HuH-7.5 (cell line): ENCODE results near the gene ENTREP3.
"Not testable (repeated sequence)": the region's sequence is repeated elsewhere in the genome, so short reads cannot be mapped to it uniquely, and the experiment has no call there.

Source experiments
- DNase-seq: peaks from one replicate; pipeline ENCODE4 v3.0.0; 2011; ENCODE audit warnings: low spot score

Gene ENTREP3, protein sequence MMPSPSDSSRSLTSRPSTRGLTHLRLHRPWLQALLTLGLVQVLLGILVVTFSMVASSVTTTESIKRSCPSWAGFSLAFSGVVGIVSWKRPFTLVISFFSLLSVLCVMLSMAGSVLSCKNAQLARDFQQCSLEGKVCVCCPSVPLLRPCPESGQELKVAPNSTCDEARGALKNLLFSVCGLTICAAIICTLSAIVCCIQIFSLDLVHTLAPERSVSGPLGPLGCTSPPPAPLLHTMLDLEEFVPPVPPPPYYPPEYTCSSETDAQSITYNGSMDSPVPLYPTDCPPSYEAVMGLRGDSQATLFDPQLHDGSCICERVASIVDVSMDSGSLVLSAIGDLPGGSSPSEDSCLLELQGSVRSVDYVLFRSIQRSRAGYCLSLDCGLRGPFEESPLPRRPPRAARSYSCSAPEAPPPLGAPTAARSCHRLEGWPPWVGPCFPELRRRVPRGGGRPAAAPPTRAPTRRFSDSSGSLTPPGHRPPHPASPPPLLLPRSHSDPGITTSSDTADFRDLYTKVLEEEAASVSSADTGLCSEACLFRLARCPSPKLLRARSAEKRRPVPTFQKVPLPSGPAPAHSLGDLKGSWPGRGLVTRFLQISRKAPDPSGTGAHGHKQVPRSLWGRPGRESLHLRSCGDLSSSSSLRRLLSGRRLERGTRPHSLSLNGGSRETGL

DNA sequence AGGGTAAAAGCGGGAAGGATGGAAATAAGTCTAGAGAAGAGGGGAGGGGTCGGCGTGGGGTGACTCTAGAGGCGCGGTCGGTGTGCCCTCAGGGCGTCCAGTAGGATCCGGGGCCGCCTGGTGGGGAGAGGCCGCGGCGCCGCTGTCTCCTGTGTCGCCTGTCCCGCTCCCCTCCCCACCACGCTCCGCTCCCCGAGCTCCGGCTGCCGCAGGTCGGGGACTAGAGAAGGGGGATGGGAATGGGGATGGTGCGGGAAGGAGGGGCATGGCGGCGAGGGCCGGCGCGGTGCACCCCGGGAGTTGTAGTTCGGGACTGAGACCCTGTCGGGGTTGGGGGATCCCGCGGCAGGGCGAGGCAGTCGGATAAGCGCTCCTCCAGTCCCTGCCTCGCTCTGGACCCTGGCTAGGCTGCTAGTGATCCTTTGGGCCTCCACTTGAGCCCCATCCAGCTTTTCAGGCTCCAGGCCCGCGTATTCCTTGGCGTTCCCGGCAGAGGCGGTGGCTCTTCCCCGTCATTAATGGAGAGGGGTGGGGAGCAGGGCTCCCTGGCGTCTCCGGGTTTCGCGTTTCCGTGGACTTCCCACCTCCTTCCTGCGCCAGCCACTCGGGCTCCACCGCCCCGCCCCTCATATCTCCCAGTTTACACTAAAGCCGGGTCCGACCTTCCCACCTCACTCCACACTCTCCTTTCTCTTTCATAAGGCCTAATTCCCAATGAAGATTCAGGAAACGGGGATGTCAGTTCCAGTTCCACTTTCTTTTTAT lies at the start of gene ENTREP3:
TSS of gene ENTREP3 (minus strand) at position 241 of the 765 bp plus-strand sequence. CDS start 606 bp downstream, outside the sequence.
- DNase-seq = peak; percentile 97

DNA sequence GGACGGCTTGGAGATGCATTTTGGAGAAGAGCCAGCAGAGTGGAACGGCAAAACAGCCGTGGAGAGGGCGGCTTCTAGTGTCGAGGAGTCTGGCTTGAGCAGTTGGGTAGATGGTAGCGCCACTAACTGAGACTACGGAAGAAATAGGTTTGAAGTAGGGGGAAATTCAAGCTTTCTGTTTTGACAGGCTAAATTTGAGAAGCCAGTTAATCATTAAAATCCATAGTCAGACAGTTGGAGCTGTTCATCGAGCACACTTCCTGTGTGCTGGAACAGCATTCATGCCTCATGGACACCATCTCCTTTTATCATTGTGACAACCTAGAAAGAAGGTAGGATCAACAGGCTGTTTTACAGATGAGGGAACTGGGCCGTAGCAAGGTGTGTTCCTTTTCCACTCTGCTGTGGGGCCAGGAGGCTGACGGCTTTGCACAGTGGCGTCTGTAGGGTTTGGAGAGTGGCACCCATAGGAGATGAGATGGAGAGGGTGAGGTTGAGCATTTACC lies 49.3 kb upstream of the ENTREP3 start:
- DNase-seq = no peak

DNA sequence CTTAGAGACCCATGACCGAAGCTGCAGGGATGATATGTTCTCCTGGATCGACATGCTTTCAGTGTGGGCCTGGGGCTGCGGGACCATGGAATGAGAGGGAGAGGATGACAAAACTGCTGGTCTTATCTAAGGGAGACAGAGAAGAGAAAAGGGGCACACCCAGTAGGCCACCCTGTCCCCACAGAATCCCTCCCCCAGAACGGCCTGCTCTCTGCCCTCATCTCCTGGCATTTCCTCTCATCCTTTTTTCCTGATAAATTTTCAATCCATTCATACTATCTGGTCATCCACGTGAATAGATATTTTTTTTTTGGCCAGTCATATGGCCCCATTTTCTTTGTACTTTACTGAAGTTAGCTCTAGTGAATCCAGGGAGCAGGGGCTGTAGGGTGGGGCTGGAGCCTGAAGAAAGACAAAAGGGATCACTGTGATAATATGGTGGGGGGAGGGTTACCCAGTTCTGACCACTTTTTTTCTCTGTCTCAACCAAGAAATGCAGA lies 46.1 kb upstream of the ENTREP3 start, which contains the start of gene PKLR:
TSS of gene PKLR (minus strand) at position 97 of the 500 bp plus-strand sequence. CDS start at position 54, 43 bp downstream.
- no peak for DNase-seq

DNA sequence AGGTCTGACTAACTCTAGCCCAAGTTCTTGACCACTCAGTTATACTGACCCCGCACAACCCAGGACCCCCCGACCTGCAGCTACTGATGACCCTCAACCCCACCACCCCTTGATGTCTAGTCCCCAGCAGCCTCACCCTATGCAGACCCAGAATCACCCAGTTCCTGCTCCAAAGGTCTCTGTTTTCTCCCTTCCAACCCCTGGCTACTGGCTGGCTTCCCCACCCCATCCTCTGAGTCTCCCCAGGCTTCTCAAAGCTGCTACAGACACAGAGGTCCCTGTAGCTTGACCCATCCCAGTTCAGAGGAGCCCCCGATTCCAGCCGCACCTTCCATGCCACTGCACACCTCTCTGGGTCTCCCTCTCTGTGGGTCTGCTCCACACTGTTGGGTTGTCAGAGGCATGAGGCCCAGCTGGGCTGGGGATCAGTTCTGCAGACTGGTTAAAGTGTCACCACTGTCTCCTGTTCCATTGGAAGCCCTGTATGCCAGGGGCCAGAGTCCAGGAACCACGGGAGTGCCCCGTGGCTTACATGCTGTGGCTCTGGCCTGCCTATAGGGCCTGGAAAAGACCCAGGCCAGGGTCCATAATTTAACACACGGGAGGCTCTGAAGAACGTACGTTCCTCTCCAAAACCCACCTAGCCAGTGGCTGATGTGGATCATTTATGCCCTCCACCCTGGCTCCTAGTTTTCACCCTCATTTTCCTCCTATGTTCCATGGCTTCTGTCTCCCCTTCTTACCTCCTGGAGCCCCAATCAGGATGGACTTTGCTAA lies 45.5 kb upstream of the ENTREP3 start:
- no peak for DNase-seq

DNA sequence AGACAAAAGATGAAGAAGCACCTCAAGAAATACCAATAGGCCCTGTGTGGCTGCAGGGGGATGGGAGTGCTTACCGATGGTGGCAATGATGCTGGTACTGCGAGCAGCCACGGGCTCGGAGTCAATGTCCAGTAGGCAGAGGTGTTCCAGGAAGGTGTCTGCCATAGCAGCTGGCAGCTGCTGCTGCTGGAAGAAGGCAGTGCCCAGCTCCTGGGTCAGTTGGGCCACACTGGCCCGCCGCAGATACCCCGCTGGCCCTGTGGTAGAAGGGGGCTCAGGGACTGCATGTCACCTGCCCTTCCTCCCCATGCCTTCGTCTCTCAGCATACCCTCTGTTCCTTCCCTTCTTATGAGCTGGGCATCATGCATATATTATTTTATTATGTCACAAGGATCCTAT lies 44.7 kb upstream of the ENTREP3 start:
- no peak for DNase-seq

DNA sequence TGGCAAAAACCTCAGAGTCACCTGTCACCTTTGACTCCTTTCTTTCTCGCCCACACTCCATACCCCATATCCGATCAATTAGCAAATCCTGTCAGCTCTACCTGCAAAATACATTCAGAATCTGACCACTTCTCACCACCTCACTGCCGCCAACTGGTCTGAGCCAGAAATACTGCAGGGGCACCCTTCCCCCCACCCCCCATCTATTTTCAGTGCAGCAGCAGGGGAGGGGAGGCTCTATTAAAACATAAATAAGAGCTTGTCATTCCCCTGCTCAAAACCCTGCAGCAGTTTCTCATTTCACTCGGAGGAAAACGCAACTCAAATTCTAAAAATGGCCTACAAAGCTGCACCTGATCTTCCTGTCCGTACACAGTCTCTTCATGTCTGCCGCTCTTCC lies 42.1 kb upstream of the ENTREP3 start:
- no peak for DNase-seq

DNA sequence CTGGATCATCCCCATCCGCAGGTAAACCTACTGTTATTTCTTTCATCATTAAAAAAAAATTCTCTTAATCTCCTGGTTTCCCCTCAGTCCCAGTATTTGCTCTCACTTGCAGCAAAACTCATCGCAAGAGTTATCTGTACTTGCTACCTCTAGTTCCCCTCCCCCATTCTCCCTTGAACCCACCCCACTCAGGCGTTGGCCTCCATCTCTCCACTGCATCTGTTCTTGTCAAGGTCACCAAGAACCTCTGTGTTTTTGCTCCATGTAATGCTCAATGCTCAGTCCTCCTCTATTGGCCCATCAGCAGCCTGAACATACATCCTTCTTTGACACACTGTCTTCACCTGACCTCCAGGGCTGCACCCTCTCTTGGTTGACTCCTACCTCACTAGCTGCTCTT lies 41.4 kb upstream of the ENTREP3 start:
- no peak for DNase-seq

DNA sequence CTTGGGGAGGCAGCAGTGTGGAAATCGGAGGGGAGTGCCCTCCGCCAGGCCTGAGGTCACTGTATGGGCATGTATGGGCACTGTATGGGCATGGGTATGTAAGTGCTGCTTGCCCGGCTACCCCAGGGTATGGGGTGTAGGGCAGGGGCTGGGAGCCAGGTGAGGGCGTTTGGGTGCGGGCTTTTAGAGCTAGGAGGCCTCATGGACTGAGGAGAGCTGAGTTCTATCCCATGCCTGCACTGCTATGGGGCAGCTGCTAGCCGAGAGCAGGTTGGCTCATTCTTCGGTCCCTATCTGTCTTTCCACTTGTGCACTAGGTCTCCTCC lies 40.6 kb upstream of the ENTREP3 start:
- no peak for DNase-seq

DNA sequence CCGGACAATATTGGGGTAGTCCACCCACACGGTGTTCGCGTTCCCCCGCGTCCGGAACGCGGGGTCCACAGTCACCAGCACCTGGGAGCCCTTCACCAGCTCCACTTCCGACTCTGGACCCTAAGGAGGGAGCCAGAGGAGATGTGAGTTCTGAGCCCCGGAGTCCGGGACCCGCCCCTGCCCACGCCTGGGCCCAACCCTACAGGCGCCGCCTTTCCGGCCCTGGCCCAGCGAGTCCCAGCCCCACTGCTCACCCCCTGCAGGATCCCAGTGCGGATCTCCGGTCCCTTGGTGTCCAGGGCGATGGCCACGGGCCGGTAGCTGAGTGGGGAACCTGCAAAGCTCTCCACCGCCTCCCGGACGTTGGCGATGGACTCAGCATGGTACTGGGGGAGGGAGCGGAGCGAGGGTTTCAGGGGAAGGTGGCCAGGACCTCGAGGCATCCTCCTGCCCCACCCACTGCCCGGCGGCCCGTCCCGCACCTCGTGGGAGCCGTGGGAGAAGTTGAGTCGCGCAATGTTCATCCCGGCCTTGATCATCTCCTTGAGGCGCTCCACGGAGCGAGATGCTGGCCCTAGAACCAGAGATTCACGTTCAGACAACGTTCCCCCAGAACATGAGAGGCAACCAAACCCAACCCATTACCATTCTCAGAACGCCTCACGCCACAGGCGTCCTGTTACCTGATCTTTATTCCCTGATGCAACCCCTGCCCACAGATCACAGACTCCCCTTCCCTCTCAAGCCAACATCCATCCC lies 40.1 kb upstream of the ENTREP3 start:
- DNase-seq = no peak

DNA sequence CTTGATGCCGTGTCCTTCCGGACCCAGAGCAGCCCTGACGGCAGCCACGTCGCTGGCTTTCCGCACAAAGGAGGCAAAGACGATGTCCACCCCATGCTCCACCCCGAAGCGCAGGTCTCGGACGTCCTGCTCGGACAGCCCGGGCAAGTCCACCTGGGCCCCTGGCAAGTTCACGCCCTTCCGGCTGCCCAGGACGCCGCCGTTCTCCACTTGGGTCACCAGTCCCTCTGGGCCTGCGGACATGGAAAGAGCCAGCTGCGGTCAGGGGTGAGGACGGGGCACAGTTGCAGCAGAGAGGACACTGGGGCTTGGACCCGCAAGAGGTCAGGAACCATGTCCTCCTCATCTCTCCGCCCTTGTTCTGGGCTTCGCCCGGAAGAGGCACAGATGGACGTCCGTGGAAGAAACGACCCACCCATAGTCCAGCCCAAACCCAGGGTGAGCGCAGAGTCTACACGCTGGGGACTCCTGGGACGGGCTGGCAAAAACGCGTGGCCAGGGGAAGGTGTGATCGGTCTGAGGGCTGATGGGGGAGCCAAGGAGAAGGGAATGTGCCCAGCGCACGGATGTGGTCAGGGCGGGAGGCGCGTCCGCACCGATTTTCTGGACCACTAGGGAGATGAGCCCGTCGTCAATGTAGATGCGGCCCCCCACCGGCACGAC lies 39.4 kb upstream of the ENTREP3 start:
- no peak for DNase-seq

DNA sequence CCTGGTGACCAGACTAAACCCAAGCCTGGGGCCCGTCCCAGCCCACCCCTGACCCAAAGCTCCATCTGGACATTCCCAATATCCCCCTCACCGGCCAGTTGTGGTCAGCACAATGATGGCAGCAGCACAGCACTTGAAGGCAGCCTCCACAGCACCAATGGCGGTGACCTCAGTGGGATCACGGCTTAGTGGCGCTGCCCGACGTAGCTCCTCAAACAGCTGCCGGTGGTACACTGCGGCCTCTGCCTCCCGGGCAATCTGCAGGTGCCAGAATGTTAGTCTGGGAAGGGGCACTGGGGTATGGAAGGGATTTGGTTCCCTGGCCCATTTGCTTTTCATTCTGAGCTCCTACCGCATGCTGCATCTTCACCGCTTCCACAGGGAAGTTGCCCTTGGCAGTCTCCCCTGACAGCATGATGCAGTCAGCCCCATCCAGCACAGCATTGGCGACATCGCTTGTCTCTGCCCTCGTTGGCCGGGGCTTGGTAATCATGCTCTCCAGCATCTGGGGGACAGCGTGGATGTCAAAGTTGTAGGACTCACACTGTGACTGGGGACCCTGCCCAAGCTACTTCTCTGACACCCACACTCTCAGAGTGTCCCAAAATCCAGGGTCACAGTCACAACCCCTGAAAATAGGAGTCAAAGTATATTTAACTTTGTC lies 37.9 kb upstream of the ENTREP3 start:
- no peak for DNase-seq

DNA sequence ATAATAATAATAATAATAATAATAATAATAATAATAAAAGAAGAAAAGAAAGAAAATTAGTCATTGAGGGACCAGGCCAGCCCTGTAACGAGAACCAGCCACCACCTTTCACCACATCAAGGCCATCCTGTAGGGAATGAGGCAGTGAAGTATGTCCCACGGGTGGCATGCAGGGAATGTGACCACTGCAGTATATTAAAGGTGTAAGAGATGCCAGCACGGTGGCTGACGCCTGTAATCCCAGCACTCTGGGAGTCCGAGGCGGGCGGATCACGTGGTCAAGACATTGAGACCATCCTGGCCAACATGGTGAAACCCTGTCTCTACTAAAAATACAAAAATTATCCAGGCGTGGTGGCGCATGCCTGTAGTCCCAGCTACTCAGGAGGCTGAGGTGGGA lies 35.7 kb upstream of the ENTREP3 start:
- not testable (repeated sequence) for DNase-seq

DNA sequence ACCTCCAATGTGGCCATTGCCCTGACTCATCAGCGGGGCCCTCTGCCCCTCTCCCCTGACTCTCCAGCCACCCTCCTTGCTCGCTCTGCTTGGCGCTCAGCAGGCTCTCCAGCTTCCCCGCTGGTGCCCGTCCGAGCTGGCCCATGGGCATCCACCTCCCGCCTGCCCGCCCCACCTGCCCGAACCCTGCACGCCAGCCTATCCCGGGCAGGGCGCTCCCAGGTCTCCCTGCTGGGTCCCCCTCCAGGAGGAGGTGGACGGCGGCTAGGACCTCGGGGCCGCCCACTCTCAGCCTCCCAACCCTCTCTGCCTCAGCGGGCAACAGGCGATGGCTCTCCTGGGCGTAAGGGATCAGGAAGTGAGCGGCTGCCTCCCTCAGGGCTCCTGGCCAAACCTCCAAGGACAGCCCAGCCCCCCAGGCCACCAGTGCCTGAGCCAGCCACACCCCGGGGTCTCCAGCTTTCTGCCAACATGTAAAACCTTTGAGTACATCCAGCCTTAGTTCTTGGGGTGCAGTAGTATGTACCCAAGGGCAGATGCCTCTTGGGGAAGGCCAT lies 32.8 kb upstream of the ENTREP3 start:
- no peak for DNase-seq

DNA sequence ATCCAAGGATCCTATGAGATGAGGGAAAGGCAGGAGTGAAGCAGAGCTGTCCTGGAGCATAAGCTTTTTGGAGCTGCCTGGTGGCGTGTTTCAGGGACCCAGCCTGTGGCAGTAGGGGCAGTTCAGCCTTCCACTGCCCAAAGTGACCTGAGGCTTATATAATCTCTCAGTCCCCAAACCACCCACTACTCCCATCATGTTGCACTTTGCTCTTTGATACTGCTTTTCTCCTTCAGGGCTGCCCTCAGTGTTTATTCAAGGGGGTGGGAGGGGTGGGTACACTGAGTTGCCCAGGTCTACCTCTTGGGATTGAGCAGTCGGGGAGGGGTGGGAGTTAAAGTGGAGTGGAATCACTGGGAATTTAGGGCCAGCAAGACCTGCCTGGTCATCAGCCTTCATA lies 31.3 kb upstream of the ENTREP3 start:
- peak; percentile 63 for DNase-seq

DNA sequence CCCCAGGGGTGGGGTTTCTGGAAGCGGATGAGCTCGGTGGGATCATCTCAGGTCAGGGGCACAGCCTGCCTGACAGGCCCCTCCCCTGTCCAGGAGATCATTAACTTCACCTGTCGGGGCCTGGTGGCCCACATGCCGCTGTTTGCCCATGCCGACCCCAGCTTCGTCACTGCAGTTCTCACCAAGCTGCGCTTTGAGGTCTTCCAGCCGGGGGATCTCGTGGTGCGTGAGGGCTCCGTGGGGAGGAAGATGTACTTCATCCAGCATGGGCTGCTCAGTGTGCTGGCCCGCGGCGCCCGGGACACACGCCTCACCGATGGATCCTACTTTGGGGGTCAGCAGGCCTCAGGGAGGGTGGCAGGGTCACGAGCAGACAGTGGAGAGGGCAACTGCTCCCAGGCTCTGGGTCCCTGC lies 30.4 kb upstream of the ENTREP3 start:
- no peak for DNase-seq

DNA sequence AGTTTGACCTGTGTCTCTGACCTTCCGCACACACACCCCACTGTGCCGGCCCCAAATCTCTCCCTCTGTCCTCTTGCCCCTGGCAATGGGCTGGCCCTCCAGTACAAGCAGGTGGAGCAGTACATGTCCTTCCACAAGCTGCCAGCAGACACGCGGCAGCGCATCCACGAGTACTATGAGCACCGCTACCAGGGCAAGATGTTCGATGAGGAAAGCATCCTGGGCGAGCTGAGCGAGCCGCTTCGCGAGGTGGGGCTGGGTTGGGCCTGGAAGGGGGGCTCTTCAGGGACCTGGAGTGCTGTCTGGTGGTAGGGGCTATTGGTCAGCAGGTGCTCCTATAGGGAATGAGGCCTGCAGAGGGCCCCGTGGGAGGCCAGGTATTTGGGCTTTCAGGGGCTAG lies 29.8 kb upstream of the ENTREP3 start:
- no peak for DNase-seq

DNA sequence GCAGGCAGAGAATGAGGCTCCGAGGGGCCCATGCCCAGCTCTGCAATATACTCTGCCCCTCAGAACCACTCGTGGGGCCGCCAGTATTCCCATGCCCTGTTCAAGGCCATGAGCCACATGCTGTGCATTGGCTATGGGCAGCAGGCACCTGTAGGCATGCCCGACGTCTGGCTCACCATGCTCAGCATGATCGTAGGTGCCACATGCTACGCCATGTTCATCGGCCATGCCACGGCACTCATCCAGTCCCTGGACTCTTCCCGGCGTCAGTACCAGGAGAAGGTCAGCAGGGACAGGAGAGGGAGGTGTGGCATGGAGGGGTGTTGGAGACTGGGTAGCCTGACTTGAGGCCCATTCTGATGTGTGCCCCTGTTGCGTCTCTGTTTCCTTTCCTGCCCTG lies 29.2 kb upstream of the ENTREP3 start:
- no peak for DNase-seq

DNA sequence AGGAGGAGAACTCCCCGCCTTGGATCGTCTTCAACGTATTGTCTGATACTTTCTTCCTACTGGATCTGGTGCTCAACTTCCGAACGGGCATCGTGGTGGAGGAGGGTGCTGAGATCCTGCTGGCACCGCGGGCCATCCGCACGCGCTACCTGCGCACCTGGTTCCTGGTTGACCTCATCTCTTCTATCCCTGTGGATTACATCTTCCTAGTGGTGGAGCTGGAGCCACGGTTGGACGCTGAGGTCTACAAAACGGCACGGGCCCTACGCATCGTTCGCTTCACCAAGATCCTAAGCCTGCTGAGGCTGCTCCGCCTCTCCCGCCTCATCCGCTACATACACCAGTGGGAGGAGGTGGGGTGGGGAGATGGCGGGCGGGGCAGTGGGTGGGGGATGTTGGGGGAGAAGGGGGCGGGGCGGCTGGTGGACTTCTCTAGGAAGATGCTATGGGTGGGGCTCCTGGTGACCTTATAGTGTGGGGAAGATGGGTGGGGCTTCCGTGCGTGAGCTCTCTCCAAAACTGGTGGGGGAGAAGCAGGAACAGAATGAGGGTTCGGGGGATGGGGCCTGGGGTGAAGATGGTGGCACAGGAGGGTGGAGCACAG lies 27.3 kb upstream of the ENTREP3 start:
- DNase-seq = no peak

DNA sequence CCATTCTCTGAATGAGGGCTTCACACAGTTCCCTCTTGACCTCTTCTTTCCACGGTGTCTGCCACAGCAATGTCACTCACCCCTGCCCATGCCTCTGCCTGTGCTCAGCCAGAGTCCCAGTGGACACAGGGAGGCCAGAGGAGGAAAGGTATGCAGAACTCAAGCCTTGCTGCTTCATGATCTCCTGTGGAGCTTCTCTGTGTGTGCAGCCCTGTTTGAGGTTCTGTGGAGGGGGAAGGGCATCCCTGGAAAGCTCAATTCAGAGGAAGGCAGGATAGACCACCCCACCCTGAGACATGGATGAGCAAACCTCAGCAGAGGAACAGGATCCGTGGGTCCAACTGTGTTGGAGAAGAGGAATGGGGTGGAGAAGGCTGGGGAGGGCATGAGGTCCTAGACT lies 24.0 kb upstream of the ENTREP3 start:
- DNase-seq = no peak
